HG02943 (cell line): ENCODE measurements around the gene BCL2L12.

Source experiments
- ATAC-seq: cut with Tn5 transposase; IDR thresholded peaks from one replicate; pipeline ENCODE4 v1.9.1; 2021; ENCODE audit warnings: mild to moderate bottlenecking, low read depth, moderate library complexity; ENCODE audit not compliant: unreplicated experiment

BCL2L12 gene

DNA sequence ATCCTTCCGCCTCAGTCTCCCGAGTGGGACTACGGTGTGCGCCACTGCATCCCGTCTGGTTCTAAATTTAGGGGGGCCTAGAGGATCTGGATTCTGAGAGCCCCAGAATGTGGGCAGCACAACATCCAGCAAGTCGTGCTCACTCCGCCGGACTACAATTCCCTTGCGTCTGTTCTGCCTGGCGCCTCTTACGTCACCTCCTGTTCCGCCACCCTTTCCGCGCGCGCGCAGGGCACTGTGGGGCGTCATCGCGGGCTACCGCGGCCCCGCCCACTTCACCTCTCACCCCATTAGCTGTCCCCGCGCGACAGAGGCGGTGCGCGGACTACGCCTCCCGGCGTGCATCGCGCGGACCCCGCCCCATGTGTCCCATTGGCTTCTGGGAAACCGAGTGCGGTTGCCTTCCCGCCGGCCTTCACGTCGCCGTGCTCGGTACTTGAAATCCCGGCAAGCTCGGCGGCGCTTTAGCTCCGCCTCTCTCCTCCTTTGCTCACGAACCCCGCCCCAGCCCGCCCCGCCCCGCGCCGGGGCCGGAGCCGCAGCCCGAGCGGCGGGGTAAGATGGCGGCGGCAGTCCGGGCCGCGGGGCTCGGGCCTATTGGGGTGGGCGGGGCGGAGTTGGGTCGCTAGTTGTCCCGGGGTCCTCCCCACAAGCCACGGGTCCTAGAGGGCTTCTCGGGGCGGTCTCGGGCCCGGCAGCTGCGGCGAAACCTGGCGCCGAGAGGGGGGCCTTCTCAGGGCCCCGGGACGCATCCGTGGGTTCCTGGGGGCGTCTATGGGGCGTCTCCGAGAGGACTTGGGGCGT is 23.8 kb upstream of the BCL2L12 start, which contains the start of gene SCAF1:
SCAF1 (plus strand) TSS at position 522 of the 804 bp plus-strand sequence. CDS start 2,818 bp downstream, outside the sequence.
- ATAC-seq: peak; percentile 51

DNA sequence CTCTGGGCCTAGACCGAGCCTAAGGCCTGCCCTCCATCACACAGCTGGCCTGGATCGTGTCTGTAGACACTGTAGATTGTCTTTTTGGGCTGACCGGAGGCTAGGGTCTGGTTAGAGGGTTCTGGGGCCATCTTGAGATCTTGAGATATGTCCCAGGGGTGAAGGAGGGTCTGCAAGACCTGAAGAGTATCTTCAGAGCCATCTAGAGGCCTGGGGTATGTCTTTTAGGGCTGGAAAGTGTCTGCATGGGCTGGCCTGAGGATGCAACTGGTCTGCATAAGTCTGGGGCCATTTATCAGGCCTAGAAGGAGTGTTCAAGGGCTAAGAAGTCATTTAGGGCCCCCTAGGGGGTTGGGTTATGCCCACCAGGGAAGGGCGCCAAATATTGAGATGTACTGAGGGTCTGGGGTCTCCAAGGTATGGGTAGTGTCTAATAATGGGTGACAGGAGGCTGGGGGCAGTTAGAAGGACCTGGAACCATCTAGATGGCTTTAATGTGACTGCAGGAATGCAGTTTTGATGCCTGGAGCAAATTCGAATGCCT is 23.2 kb upstream of the BCL2L12 start:
- no peak for ATAC-seq

DNA sequence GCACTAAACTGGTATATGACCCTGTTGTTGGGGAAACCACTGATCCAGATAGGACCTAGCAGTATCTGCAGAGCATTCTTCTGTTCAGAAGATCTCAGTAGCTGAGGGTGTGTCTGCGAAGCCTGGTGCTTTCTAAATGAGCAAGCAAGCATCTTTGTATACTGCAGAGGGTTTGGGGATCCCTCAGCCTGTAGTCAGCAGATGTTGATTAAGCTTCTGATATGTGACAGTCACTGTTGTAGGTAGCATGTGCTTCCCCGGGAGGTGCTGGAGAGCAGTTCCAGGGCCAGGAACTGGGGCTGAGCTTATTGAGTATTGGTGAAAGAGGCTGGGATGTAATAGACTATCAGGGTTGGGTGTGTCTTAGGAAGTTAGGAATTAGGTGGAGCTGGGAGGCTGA is 22.3 kb upstream of the BCL2L12 start:
- ATAC-seq: no peak

DNA sequence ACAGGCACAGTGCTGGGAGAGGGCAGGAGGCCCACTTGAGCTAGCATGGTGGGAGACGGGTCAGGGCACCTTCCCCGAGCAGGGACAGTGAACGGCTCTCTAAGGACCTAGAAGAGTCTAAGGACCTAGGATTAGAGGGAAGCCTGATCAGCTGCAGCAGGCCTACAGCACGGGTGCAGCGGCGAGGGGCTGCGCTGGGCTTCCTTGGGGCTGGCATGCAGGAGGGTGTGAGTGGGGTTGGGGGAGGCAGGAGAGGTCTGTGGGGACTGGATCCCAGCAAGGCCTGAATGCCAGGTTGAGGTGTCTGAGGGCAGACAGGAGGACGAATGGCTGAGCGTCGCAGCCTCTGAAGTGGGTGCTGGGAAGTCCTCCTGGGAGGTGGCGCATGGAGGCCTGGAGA is 20.1 kb upstream of the BCL2L12 start:
- ATAC-seq: no peak

- ATAC-seq: no peak
Measured at GRCh38 chr19:49645995-49646394, 19.7 kb upstream of the BCL2L12 start.

DNA sequence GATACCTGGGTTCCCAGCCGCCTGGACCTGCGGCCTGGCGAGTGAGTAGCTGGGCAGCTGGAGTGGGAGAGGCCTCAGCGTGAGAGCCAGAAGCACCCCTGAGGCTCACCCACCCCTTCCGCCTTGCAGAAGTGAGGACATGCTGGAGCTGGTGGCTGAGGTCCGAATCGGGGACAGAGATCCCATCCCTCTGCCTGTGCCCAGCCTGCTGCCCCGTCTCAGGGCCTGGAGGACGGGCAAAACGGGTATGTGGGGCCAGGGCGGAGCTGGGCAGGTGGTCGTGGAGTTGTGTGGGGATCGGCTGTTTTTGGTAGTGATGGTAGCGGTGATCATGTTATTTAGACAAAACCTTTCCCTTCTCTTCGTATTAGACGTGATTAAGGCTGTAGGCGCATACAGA is 19.1 kb upstream of the BCL2L12 start:
- no peak for ATAC-seq

DNA sequence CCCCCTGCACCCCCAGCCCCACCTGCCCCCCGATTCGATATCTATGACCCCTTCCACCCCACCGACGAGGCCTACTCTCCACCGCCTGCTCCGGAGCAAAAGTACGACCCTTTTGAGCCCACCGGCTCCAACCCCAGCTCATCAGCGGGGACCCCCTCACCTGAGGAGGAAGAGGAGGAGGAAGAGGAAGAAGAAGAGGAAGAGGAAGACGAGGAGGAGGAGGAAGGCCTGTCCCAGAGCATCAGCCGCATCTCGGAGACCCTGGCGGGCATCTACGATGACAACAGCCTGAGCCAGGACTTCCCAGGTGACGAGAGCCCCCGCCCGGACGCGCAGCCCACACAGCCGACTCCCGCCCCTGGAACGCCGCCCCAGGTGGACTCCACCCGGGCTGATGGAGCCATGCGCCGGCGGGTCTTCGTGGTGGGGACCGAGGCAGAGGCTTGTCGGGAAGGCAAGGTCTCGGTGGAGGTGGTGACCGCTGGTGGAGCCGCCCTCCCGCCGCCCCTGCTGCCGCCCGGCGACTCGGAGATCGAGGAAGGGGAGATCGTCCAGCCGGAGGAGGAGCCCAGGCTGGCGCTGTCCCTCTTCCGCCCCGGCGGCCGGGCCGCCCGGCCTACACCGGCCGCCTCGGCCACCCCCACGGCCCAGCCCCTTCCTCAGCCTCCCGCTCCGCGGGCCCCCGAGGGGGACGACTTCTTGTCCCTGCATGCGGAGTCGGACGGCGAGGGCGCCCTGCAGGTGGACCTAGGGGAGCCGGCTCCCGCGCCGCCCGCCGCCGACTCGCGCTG is 14.5 kb upstream of the BCL2L12 start:
- ATAC-seq: no peak

DNA sequence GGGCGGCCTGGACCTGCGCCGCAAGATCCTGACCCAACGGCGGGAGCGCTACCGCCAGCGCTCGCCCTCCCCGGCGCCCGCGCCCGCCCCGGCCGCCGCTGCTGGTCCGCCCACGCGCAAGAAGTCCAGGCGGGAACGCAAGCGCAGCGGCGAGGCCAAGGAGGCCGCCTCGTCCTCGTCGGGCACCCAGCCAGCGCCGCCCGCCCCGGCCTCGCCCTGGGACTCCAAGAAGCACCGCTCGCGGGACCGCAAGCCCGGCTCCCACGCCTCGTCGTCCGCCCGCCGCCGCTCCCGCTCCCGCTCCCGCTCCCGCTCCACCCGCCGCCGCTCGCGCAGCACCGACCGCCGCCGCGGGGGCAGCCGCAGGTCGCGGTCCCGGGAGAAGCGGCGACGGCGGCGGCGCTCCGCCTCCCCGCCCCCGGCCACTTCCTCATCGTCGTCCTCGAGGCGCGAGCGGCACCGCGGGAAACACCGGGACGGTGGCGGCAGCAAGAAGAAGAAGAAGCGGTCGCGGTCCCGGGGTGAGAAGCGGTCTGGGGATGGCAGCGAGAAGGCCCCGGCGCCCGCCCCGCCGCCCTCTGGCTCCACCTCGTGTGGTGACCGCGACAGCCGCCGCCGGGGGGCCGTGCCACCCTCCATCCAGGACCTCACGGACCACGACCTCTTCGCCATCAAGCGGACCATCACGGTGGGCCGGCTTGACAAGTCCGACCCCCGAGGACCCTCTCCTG is 13.7 kb upstream of the BCL2L12 start:
- no peak for ATAC-seq

- ATAC-seq: no peak
Measured at GRCh38 chr19:49652551-49653465, 12.9 kb upstream of the BCL2L12 start.

- ATAC-seq: no peak
Measured at GRCh38 chr19:49653466-49653806, 12.3 kb upstream of the BCL2L12 start.

GRCh38 chr19:49654581-49654980 is 11.2 kb upstream of the BCL2L12 start:
- no peak for ATAC-seq

- no peak for ATAC-seq
Measured at GRCh38 chr19:49655570-49656455, 9.9 kb upstream of the BCL2L12 start.

DNA sequence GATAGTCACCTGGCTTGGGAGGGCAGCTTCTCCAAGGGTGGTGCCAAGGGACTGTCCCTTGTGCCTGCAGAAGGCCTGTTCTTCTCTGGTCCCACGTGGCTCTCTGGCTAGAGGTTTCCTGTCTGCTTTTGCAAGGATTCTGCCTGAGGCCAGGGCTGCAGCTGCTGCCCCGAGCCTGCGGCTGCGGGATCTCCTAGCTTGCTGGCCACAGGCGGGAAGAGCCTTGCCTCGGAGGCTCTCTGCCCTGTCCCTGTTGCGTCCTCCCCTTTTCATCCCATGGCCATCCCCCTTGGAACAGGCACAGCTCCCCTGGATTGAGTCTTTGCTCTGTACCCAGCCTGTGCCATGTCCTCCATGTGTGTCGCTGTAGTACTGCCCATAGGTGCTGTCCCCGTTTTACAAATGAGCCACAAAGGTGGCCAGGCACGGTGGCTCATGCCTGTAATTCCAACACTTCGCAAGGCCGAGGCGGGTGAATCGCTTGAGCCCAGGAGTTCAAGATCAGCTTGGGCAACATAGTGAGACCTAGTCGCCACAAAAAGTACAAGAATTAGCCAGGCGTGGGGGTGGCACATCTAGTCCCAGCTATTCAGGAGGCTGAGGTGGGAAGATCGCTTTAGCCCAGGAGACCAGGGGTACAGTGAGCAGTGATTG is 9.2 kb upstream of the BCL2L12 start:
- no peak for ATAC-seq

GRCh38 chr19:49657493-49658138 is 8.1 kb upstream of the BCL2L12 start:
- ATAC-seq: no peak

- no peak for ATAC-seq
Measured at GRCh38 chr19:49658139-49658517, 7.6 kb upstream of the BCL2L12 start.

DNA sequence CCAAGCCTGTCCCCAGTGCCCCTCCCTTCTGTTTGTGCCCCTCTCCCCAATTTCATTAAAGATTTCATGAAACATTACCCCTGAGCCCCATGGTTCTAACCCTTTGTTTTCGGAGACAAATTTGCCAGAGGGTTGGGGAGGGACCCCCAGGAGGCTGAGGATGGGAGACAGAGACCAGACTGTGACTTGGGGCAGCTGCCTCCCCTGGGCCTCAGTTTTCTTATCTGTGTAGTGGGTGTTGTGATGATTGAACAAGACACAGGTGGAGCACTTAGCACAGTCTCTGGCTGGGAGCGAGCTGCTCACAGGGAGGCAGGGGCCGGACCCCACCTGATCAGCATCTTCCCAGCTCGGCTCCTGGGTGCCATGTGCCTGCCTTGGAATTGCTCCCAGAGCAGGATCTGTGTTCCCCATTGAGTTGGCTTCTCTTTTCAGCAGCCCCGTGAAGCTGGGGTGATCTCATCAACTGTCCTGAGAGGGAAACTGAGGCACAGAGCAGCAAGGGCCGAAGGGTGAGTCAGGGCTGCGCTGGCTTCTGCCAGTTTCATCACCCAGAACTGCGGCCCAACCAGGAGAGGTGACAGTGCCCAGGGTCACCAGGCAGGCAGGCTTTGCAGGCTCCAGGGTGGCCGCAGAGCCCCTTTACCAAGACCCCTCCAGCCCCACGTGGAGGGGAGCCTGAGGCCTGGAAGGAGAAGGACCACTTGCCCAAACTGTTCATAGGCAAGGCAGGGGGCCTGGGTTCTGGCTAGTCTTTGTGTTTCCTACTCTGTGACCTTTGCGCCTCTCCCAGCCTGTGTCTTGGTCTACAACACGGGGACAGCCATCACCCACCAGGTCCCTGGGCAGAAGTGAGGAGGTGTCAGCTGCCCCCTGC is 6.9 kb upstream of the BCL2L12 start:
- ATAC-seq: no peak
